ENCODE data around the gene SLC35A5.

Gene SLC35A5

GRCh38 chr3:112605285-112605684 is 43.4 kb downstream of the SLC35A5 start:
- Histone ChIP-seq H3K27ac (ENCODE audit: low read depth, low read length) (no peak overlapping the region), H3K9ac (ENCODE audit: low read length) (no peak overlapping the region), H3K4me3 (ENCODE audit: low read depth in 1 of 2, low read length in 2 of 2) (no peak overlapping the region), H3K9me3 (ENCODE audit: low read length) (no peaks in the 10 kb centered on the region), H3K27me3 (ENCODE audit: control insufficient read depth in 1 of 2, insufficient read depth in 2 of 2, low read length in 2 of 2) (no peaks in the 10 kb centered on the region), H3K36me3 (ENCODE audit: insufficient read depth, low read length) (peaks cover 45% of the 10 kb centered on the region), H3K4me1 (ENCODE audit: insufficient read depth, low read length) (no peaks in the 10 kb centered on the region)

- H3K9me3 ChIP-seq (ENCODE audit: low read length) = no peaks in the 10 kb centered on the region
- H3K36me3 ChIP-seq (ENCODE audit: insufficient read depth, low read length) = peaks cover 45% of the 10 kb centered on the region
- H3K27me3 ChIP-seq (ENCODE audit: control insufficient read depth in 1 of 2, insufficient read depth in 2 of 2, low read length in 2 of 2) = no peaks in the 10 kb centered on the region
- no peak overlapping the region for H3K4me3 ChIP-seq (ENCODE audit: low read depth in 1 of 2, low read length in 2 of 2)
- H3K4me1 ChIP-seq (ENCODE audit: insufficient read depth, low read length) = no peaks in the 10 kb centered on the region
- H3K27ac ChIP-seq (ENCODE audit: low read depth, low read length) = no peak overlapping the region
- H3K9ac ChIP-seq (ENCODE audit: low read length) = no peak overlapping the region
Observed at GRCh38 chr3:112606098-112606497, 44.3 kb downstream of the SLC35A5 start.

GRCh38 chr3:112607863-112608262 is 46.0 kb downstream of the SLC35A5 start:
- Histone ChIP-seq H3K36me3 (ENCODE audit: insufficient read depth, low read length) (peaks cover 52% of the 10 kb centered on the region), H3K27ac (ENCODE audit: low read depth, low read length) (no peak overlapping the region), H3K9ac (ENCODE audit: low read length) (no peak overlapping the region)

GRCh38 chr3:112610121-112610520 is 48.3 kb downstream of the SLC35A5 start:
- no peaks in the 10 kb centered on the region for H3K4me1 ChIP-seq (ENCODE audit: insufficient read depth, low read length)
- H3K27ac ChIP-seq (ENCODE audit: low read depth, low read length) = no peak overlapping the region
- H3K27me3 ChIP-seq (ENCODE audit: control insufficient read depth in 1 of 2, insufficient read depth in 2 of 2, low read length in 2 of 2) = no peaks in the 10 kb centered on the region
- no peaks in the 10 kb centered on the region for H3K9me3 ChIP-seq (ENCODE audit: low read length)
- H3K36me3 ChIP-seq (ENCODE audit: insufficient read depth, low read length) = peaks cover 63% of the 10 kb centered on the region
- no peak overlapping the region for H3K9ac ChIP-seq (ENCODE audit: low read length)
- no peak overlapping the region for H3K4me3 ChIP-seq (ENCODE audit: low read depth in 1 of 2, low read length in 2 of 2)

More at GRCh38 chr3:112607863-112608262, 46.0 kb downstream of the SLC35A5 start:
- Histone ChIP-seq H3K4me3 (ENCODE audit: low read depth in 1 of 2, low read length in 2 of 2) (no peak overlapping the region), H3K27me3 (ENCODE audit: control insufficient read depth in 1 of 2, insufficient read depth in 2 of 2, low read length in 2 of 2) (no peaks in the 10 kb centered on the region), H3K4me1 (ENCODE audit: insufficient read depth, low read length) (no peaks in the 10 kb centered on the region), H3K9me3 (ENCODE audit: low read length) (no peaks in the 10 kb centered on the region)

- H3K9me3 ChIP-seq (ENCODE audit: low read length) = no peaks in the 10 kb centered on the region
- H3K36me3 ChIP-seq (ENCODE audit: insufficient read depth, low read length) = peaks cover 66% of the 10 kb centered on the region
- no peak overlapping the region for H3K4me3 ChIP-seq (ENCODE audit: low read depth in 1 of 2, low read length in 2 of 2)
- no peaks in the 10 kb centered on the region for H3K4me1 ChIP-seq (ENCODE audit: insufficient read depth, low read length)
- H3K27me3 ChIP-seq (ENCODE audit: control insufficient read depth in 1 of 2, insufficient read depth in 2 of 2, low read length in 2 of 2) = no peaks in the 10 kb centered on the region
- no peak overlapping the region for H3K27ac ChIP-seq (ENCODE audit: low read depth, low read length)
- H3K9ac ChIP-seq (ENCODE audit: low read length) = no peak overlapping the region
Observed at GRCh38 chr3:112611752-112612515, 50.1 kb downstream of the SLC35A5 start.

- peaks cover 54% of the 10 kb centered on the region for H3K36me3 ChIP-seq (ENCODE audit: insufficient read depth, low read length)
Observed at GRCh38 chr3:112615989-112616731, 54.3 kb downstream of the SLC35A5 start.

GRCh38 chr3:112617285-112617684 is 55.4 kb downstream of the SLC35A5 start:
- Histone ChIP-seq H3K4me3 (ENCODE audit: low read depth in 1 of 2, low read length in 2 of 2) (no peak overlapping the region), H3K36me3 (ENCODE audit: insufficient read depth, low read length) (peaks cover 52% of the 10 kb centered on the region), H3K4me1 (ENCODE audit: insufficient read depth, low read length) (no peaks in the 10 kb centered on the region), H3K9ac (ENCODE audit: low read length) (no peak overlapping the region), H3K27me3 (ENCODE audit: control insufficient read depth in 1 of 2, insufficient read depth in 2 of 2, low read length in 2 of 2) (no peaks in the 10 kb centered on the region), H3K27ac (ENCODE audit: low read depth, low read length) (no peak overlapping the region), H3K9me3 (ENCODE audit: low read length) (no peaks in the 10 kb centered on the region)

More at GRCh38 chr3:112615989-112616731, 54.3 kb downstream of the SLC35A5 start:
- H3K9me3 ChIP-seq (ENCODE audit: low read length) = no peaks in the 10 kb centered on the region
- no peak overlapping the region for H3K27ac ChIP-seq (ENCODE audit: low read depth, low read length)
- no peak overlapping the region for H3K4me3 ChIP-seq (ENCODE audit: low read depth in 1 of 2, low read length in 2 of 2)
- no peaks in the 10 kb centered on the region for H3K27me3 ChIP-seq (ENCODE audit: control insufficient read depth in 1 of 2, insufficient read depth in 2 of 2, low read length in 2 of 2)
- no peak overlapping the region for H3K9ac ChIP-seq (ENCODE audit: low read length)
- H3K4me1 ChIP-seq (ENCODE audit: insufficient read depth, low read length) = no peaks in the 10 kb centered on the region

- H3K4me1 ChIP-seq (ENCODE audit: insufficient read depth, low read length) = peaks cover 6% of the 10 kb centered on the region
- H3K9ac ChIP-seq (ENCODE audit: low read length) = no peak overlapping the region
- H3K4me3 ChIP-seq (ENCODE audit: low read depth in 1 of 2, low read length in 2 of 2) = no peak overlapping the region
- no peaks in the 10 kb centered on the region for H3K9me3 ChIP-seq (ENCODE audit: low read length)
- H3K36me3 ChIP-seq (ENCODE audit: insufficient read depth, low read length) = peaks cover 43% of the 10 kb centered on the region
- no peaks in the 10 kb centered on the region for H3K27me3 ChIP-seq (ENCODE audit: control insufficient read depth in 1 of 2, insufficient read depth in 2 of 2, low read length in 2 of 2)
- no peak overlapping the region for H3K27ac ChIP-seq (ENCODE audit: low read depth, low read length)
Observed at GRCh38 chr3:112619295-112619694, 57.5 kb downstream of the SLC35A5 start.

- no peaks in the 10 kb centered on the region for H3K9me3 ChIP-seq (ENCODE audit: low read length)
- H3K9ac ChIP-seq (ENCODE audit: low read length) = no peak overlapping the region
- peaks cover 13% of the 10 kb centered on the region for H3K4me1 ChIP-seq (ENCODE audit: insufficient read depth, low read length)
- H3K36me3 ChIP-seq (ENCODE audit: insufficient read depth, low read length) = peaks cover 10% of the 10 kb centered on the region
- H3K27me3 ChIP-seq (ENCODE audit: control insufficient read depth in 1 of 2, insufficient read depth in 2 of 2, low read length in 2 of 2) = no peaks in the 10 kb centered on the region
- no peak overlapping the region for H3K4me3 ChIP-seq (ENCODE audit: low read depth in 1 of 2, low read length in 2 of 2)
- H3K27ac ChIP-seq (ENCODE audit: low read depth, low read length) = no peak overlapping the region
Observed at GRCh38 chr3:112623213-112623612, 61.4 kb downstream of the SLC35A5 start.

- no peak overlapping the region for H3K9ac ChIP-seq (ENCODE audit: low read length)
- H3K27me3 ChIP-seq (ENCODE audit: control insufficient read depth in 1 of 2, insufficient read depth in 2 of 2, low read length in 2 of 2) = no peaks in the 10 kb centered on the region
- peaks cover 6% of the 10 kb centered on the region for H3K36me3 ChIP-seq (ENCODE audit: insufficient read depth, low read length)
Observed at GRCh38 chr3:112623717-112624116, 61.9 kb downstream of the SLC35A5 start.

GRCh38 chr3:112627419-112627818 is 65.6 kb downstream of the SLC35A5 start:
- Histone ChIP-seq H3K4me3 (ENCODE audit: low read depth in 1 of 2, low read length in 2 of 2) (no peak overlapping the region), H3K9me3 (ENCODE audit: low read length) (no peaks in the 10 kb centered on the region), H3K36me3 (ENCODE audit: insufficient read depth, low read length) (no peaks in the 10 kb centered on the region), H3K27ac (ENCODE audit: low read depth, low read length) (no peak overlapping the region), H3K9ac (ENCODE audit: low read length) (no peak overlapping the region), H3K27me3 (ENCODE audit: control insufficient read depth in 1 of 2, insufficient read depth in 2 of 2, low read length in 2 of 2) (no peaks in the 10 kb centered on the region), H3K4me1 (ENCODE audit: insufficient read depth, low read length) (peaks cover 50% of the 10 kb centered on the region)

More at GRCh38 chr3:112623717-112624116, 61.9 kb downstream of the SLC35A5 start:
- Histone ChIP-seq H3K4me1 (ENCODE audit: insufficient read depth, low read length) (peaks cover 17% of the 10 kb centered on the region), H3K4me3 (ENCODE audit: low read depth in 1 of 2, low read length in 2 of 2) (no peak overlapping the region), H3K27ac (ENCODE audit: low read depth, low read length) (no peak overlapping the region), H3K9me3 (ENCODE audit: low read length) (no peaks in the 10 kb centered on the region)
